ENCODE results near the gene AP5M1. TPM values are rescaled to one million over a fixed set of nuclear protein-coding genes. Genes with fewer than 3 reads are reported as not detected.

Gene AP5M1
- total RNA-seq, 1 experiment from 2014 or later = 32.6 TPM

GRCh38 chr14:57302883-57303282 is 34.1 kb downstream of the AP5M1 start:
- TF ChIP-seq, protein P1, sequence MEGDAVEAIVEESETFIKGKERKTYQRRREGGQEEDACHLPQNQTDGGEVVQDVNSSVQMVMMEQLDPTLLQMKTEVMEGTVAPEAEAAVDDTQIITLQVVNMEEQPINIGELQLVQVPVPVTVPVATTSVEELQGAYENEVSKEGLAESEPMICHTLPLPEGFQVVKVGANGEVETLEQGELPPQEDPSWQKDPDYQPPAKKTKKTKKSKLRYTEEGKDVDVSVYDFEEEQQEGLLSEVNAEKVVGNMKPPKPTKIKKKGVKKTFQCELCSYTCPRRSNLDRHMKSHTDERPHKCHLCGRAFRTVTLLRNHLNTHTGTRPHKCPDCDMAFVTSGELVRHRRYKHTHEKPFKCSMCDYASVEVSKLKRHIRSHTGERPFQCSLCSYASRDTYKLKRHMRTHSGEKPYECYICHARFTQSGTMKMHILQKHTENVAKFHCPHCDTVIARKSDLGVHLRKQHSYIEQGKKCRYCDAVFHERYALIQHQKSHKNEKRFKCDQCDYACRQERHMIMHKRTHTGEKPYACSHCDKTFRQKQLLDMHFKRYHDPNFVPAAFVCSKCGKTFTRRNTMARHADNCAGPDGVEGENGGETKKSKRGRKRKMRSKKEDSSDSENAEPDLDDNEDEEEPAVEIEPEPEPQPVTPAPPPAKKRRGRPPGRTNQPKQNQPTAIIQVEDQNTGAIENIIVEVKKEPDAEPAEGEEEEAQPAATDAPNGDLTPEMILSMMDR (IDR thresholded peaks at IDR 0.05; ENCODE audit: unreplicated experiment) = no peak
- CTCF ChIA-PET = interaction anchor here (0.6 kb wide), 1 partner anchor 28 kb away, joined by 3 read pairs; no protein-coding TSS in a partner anchor
- peak; percentile 32 for DNase-seq (ENCODE audit: unreplicated experiment)
- no TSS peak for BruUV-seq (replicated peaks)
- Mint-ChIP-seq H3K27ac (ENCODE audit: low read depth, unreplicated experiment) (no peak overlapping the region), H3K36me3 (ENCODE audit: insufficient read depth, unreplicated experiment) (no peaks in the 10 kb centered on the region), H3K4me1 (ENCODE audit: insufficient read depth, unreplicated experiment) (no peaks in the 10 kb centered on the region), H3K4me3 (ENCODE audit: unreplicated experiment) (no peak overlapping the region), H3K27me3 (ENCODE audit: insufficient read depth, unreplicated experiment) (peaks cover 12% of the 10 kb centered on the region), H3K9me3 (ENCODE audit: unreplicated experiment) (no peaks in the 10 kb centered on the region)
- POLR2A ChIA-PET = interaction anchor here (0.8 kb wide), 2 partner anchors 14 to 34 kb away, joined by 3 read pairs; no protein-coding TSS in a partner anchor
- intact Hi-C loops (cut with micrococcal nuclease) = no loop called here

DNA sequence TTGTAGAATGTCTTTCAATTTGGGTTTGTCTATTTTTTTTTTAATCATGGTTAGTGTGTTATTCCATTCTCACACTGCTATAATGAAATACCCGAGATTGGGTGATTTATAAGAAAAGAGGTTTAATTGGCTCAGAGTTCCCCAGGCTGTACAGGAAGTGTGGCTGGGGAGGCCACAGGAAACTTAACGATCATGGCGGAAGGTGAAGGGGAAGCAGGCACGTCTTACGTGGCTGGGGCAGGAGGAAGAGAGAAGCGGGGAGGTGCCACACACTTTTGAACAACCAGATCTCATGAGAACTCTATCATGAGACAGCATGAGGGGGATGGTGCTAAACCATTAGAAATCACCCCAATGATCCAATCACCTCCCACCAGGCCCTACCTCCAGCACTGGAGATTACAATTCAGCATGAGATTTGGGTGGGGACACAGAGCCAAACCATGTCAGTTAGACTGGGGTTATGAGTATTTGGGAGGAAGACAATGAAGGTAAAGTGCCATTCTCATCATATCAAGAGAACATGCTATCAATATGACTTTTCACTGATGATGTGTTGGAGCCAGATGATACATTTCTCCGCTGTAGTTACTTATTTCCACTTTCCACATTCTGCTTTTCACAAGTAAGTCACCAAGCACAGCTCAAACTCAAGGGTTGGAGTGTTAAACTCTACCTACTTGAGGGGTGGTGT is 45.8 kb downstream of the AP5M1 start:
- POLR2A ChIA-PET = interaction anchor here (0.6 kb wide), 1 partner anchor 245 kb away, joined by 4 read pairs; no protein-coding TSS in a partner anchor
- Mint-ChIP-seq H3K27me3 (ENCODE audit: insufficient read depth, unreplicated experiment) (no peaks in the 10 kb centered on the region), H3K4me3 (ENCODE audit: unreplicated experiment) (no peak overlapping the region), H3K9me3 (ENCODE audit: unreplicated experiment) (no peaks in the 10 kb centered on the region), H3K27ac (ENCODE audit: low read depth, unreplicated experiment) (no peak overlapping the region), H3K36me3 (ENCODE audit: insufficient read depth, unreplicated experiment) (no peaks in the 10 kb centered on the region), H3K4me1 (ENCODE audit: insufficient read depth, unreplicated experiment) (no peaks in the 10 kb centered on the region)
- intact Hi-C loops (cut with micrococcal nuclease) = loop anchor here (10.0 kb wide), 1 partner anchor 130 kb away; no protein-coding TSS in a partner anchor
- no TSS peak for BruUV-seq (replicated peaks)
- CTCF ChIA-PET = interaction anchor here (0.8 to 1.0 kb wide), 2 partner anchors 11 to 21 kb away, joined by 3 read pairs; no protein-coding TSS in a partner anchor
- TF ChIP-seq, protein P1 (IDR thresholded peaks at IDR 0.05; ENCODE audit: unreplicated experiment) = no peak
- DNase-seq (ENCODE audit: unreplicated experiment) = no peak

DNA sequence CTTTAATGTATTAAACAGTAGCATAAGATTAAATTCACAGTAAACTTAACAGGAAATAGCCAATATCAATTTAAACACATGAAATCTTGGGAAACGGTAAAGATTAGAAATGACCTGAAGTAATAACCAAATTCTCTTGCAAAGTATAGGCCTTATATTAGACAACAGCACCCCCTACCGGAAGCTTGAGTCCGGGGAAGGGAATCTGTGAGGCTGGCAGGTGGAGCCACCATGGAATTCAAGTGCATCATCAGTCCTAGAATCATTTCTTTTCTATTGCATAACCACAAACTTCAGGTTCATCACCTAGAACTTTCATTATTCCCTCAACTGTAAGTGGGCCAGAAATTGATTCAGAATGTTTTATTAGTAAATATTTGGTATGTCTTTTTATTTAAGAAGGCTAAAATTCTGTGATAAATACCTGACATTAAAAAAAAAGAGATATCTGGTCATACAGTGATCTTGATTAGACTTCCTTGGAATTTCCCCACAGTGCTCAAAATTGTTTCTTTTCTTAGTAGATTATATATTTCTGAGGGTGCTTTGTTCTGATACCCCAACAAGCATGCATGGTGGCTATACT is 48.6 kb downstream of the AP5M1 start:
- TF ChIP-seq, protein P1 (IDR thresholded peaks at IDR 0.05; ENCODE audit: unreplicated experiment) = peak; percentile 91
- Mint-ChIP-seq H3K4me1 (ENCODE audit: insufficient read depth, unreplicated experiment) (no peaks in the 10 kb centered on the region), H3K27me3 (ENCODE audit: insufficient read depth, unreplicated experiment) (no peaks in the 10 kb centered on the region), H3K9me3 (ENCODE audit: unreplicated experiment) (no peaks in the 10 kb centered on the region), H3K36me3 (ENCODE audit: insufficient read depth, unreplicated experiment) (no peaks in the 10 kb centered on the region), H3K27ac (ENCODE audit: low read depth, unreplicated experiment) (no peak overlapping the region), H3K4me3 (ENCODE audit: unreplicated experiment) (no peak overlapping the region)
- ChIA-PET POLR2A (interaction anchor here (0.7 to 0.9 kb wide), 2 partner anchors 14 to 48 kb away, joined by 3 to 4 read pairs; partner anchors contain the start of genes AP5M1 and EXOC5), CTCF (interaction anchor here (0.7 to 1.6 kb wide), 9 partner anchors 11 to 828 kb away, joined by 3 to 5 read pairs (median 3); no protein-coding TSS in a partner anchor)
- no TSS peak for BruUV-seq (replicated peaks)
- intact Hi-C loops (cut with micrococcal nuclease) = loop anchor here (1.0 to 10.0 kb wide), 6 partner anchors 31 to 827 kb away; no protein-coding TSS in a partner anchor
- peak; percentile 90 for DNase-seq (ENCODE audit: unreplicated experiment)

DNA sequence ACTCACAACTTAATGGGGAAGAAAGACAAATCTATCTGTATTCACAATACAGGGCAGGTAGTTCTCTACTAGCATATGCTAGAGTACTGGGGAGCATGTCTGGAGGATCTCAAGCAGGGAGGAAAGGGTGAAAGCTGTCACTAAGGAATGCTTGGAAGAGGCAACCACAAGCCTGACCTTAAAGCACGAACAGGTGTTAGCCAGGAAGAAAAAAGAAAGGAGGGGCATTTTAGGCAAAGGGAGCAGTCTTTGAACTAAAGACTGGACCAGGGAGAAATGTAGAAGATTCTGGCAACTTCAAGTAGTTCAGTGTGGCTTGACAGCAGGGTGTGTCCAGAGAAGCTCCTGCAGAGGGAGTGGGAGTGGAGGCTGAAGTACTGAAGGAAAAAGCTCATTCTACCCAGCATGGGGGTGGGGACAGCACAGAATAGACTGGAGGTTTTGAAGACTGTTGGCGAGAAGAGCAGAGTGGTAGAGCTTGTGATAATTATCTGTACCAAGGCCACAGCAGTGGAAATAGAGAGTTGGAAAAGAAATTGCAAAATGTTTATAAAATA is 50.9 kb downstream of the AP5M1 start:
- no peaks in the 10 kb centered on the region for H3K9me3 Mint-ChIP-seq (ENCODE audit: unreplicated experiment)
- intact Hi-C loops (cut with micrococcal nuclease) = loop anchor here (10.0 kb wide), 1 partner anchor 135 kb away; no protein-coding TSS in a partner anchor
- ChIA-PET CTCF (interaction anchor here (0.5 to 1.0 kb wide), 4 partner anchors 29 to 1245 kb away, joined by 3 to 5 read pairs (median 3); no protein-coding TSS in a partner anchor), POLR2A (interaction anchor here (0.6 to 1.5 kb wide), 2 partner anchors 35 to 50 kb away, joined by 3 to 4 read pairs; no protein-coding TSS in a partner anchor)
- H3K4me3 Mint-ChIP-seq (ENCODE audit: unreplicated experiment) = no peak overlapping the region
- H3K4me1 Mint-ChIP-seq (ENCODE audit: insufficient read depth, unreplicated experiment) = no peaks in the 10 kb centered on the region
- H3K27ac Mint-ChIP-seq (ENCODE audit: low read depth, unreplicated experiment) = no peak overlapping the region
- TF ChIP-seq, protein P1 (IDR thresholded peaks at IDR 0.05; ENCODE audit: unreplicated experiment) = no peak
- no peaks in the 10 kb centered on the region for H3K27me3 Mint-ChIP-seq (ENCODE audit: insufficient read depth, unreplicated experiment)
- no peak for DNase-seq (ENCODE audit: unreplicated experiment)
- H3K36me3 Mint-ChIP-seq (ENCODE audit: insufficient read depth, unreplicated experiment) = no peaks in the 10 kb centered on the region
- no TSS peak for BruUV-seq (replicated peaks)

All from MCF 10A (cell line).